Hepatocyte (in vitro differentiated cells): ENCODE results near the gene HES4.

Experiments used
- EZH2 ChIP-seq: fragments of 200-600 bp; sonication (generic); IDR thresholded peaks from 2 replicates; pipeline ENCODE4 v1.6.1; 2016; ENCODE audit warnings: antibody characterized with exemption, mild to moderate bottlenecking, borderline replicate concordance
- TF ChIP-seq, protein P1 (sequence below): fragments of 200-600 bp; sonication (generic); IDR thresholded peaks from 2 replicates; pipeline ENCODE4 v1.5.1; 2016; ENCODE audit warnings: antibody characterized with exemption, mild to moderate bottlenecking; ENCODE audit not compliant: poor library complexity

DNA sequence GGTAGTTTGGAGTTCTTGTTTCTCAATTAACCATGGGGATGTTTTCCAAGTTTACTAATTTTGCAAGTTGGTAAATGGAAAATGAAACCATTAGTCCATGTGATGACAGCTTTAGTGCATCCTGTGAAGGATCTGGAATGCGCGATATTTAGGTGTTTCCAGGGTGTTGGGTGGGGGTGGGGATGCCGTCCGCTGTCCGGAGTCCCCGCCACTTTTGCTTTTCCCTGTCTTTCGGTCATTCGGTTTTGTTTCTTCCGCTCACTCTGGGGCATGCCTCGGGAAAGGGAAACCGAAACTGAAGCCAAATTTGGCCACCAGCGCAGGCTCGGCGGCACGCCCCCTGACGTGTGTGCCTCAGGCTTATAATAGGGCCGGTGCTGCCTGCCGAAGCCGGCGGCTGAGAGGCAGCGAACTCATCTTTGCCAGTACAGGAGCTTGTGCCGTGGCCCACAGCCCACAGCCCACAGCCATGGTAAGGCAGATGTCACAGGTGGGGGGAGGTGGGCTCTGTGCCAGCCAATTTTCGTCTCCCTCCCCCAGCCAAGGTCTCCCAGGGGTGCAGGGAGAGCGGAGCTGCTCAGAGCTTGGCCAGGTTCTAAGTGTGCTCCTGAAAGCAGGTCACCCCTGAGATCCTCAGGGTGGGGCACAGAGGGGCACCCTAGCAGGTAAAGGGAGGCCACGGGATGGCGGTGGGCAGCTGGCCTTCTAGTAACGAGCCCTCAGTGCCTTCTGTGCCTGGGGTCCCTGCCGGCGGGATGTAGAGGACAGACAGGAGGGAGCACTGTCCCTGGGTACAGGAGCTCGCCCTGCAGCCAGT, 13.4 kb upstream of the HES4 start, which contains the start of gene ISG15:
- TF ChIP-seq, protein P1, sequence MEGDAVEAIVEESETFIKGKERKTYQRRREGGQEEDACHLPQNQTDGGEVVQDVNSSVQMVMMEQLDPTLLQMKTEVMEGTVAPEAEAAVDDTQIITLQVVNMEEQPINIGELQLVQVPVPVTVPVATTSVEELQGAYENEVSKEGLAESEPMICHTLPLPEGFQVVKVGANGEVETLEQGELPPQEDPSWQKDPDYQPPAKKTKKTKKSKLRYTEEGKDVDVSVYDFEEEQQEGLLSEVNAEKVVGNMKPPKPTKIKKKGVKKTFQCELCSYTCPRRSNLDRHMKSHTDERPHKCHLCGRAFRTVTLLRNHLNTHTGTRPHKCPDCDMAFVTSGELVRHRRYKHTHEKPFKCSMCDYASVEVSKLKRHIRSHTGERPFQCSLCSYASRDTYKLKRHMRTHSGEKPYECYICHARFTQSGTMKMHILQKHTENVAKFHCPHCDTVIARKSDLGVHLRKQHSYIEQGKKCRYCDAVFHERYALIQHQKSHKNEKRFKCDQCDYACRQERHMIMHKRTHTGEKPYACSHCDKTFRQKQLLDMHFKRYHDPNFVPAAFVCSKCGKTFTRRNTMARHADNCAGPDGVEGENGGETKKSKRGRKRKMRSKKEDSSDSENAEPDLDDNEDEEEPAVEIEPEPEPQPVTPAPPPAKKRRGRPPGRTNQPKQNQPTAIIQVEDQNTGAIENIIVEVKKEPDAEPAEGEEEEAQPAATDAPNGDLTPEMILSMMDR, result no peak
- no peak for TF ChIP-seq EZH2
